GM21447 (cell line): ENCODE data around the gene PID1.
"Not testable (repeated sequence)": the region's sequence is repeated elsewhere in the genome, so short reads cannot be mapped to it uniquely, and the experiment has no call there.

ENCODE experiments used
- ATAC-seq: cut with Tn5 transposase; IDR thresholded peaks from one replicate; pipeline ENCODE4 v1.9.1; 2021; ENCODE audit not compliant: unreplicated experiment

PID1 gene

DNA sequence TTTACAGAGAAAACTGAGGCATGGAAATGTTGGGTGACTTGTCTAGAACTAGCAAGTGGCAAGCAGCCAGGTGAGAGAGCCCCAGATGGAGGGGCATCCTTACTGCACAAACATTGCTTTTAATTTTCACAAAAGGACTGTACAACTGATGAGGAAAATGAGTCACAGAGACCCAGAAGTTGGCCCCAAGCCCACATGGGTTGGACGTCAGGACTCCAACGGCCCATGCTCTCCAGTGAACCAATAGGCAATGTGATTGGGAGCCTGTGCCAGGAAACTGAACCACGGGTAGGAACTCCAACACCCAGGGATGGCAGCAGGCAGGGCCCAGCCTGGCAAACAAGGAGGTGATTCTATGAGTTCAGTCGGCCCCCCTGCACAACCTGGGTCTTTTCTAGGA is 50.8 kb downstream of the PID1 start:
- no peak for ATAC-seq

GRCh38 chr2:229218329-229218921 is 52.7 kb downstream of the PID1 start:
- ATAC-seq = no peak

GRCh38 chr2:229212241-229212640 is 58.8 kb downstream of the PID1 start:
- no peak for ATAC-seq

DNA sequence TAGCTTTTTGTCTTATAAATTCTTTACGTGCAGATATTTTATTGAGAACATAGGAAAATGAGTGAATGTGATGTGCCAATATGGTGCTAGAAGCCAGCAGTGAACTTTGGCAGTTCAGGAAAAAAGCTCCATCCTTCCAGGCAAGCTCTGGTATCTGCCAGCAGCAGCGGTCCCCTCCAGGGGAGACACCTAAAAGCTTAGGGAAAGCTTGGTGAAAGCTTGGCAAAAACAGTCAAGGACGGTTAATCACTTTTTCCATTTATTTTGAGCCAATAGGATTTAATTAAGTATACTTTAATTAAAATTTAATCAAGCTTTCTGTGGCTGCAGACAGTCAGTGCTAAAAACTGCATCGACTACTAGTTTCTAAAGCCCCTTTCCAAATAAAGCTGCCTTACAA is 60.4 kb downstream of the PID1 start:
- no peak for ATAC-seq

DNA sequence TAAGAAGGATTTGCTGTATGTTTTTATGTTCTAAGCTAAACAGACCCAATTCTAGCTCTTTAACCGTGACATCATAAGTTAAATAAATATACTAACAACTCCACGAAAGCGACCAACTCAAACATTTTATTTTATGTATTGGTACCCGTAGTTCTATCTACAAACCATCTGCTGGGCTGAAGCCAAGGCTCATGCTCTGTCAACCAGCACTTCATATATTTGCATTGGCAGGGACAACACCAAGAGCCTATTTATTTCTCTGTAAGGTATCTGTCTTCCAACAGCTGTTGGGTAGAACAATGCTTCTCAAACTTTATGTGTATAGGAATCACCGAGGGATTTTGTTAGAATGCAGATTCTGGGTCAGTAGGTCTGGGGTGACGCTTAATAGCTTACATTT is 64.5 kb downstream of the PID1 start:
- no peak for ATAC-seq

DNA sequence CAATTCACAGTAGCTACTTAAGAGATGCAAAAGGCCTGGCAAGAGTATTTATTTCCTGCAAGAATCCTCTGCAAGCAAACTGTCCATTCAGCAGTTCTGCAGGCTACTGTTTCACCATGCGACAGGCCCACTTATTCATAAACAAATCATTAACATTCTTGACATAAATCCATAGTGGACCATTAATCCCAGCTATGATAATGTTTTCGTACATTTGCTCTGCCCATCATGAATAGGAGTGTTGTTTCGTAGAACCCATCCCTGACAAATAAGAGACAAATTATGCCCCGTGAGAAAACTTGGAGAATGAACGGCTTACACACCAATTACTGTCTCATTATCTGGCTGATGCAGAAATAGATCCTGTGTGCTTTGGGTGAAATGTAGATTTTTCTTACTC is 65.4 kb downstream of the PID1 start:
- no peak for ATAC-seq

DNA sequence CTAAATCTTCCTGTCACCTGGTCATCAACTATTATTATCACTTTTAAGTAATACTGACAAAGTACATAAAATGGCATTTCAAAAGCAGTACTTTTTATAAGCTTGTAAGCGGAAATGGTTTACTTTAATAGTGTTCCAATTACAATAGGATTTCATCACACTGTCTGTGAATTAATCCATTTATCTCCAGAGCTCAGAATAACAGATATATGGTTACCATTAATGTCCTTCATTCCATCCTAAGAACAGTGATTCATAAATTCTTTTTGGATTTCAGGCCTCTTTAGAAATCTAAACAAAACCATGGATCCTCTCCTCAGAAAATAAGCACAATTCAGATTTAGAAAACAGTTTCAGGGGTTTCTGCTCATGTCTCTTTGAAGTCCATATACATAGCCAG is 68.4 kb downstream of the PID1 start:
- ATAC-seq = no peak

DNA sequence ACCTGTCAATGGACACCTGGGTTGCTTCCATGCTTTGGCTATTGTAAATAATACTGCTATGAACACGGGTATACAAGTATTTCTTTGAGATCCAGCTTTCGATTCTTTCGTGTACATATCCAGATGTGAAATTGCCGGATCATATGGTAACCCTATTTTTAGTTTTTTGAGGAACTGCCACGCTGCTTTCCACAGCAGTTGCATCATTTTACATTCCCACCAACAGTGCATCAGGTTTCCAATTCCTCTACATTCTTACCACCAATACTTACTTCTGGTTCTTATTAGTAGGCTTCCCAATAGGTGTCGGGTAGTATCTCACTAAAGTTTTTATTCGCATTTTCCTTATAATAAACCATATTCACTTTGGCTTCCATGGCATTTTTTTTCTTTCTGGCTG is 69.6 kb downstream of the PID1 start:
- ATAC-seq = no peak

GRCh38 chr2:229199267-229199666 is 71.8 kb downstream of the PID1 start:
- ATAC-seq = no peak

GRCh38 chr2:229196448-229196847 is 74.6 kb downstream of the PID1 start:
- no peak for ATAC-seq

DNA sequence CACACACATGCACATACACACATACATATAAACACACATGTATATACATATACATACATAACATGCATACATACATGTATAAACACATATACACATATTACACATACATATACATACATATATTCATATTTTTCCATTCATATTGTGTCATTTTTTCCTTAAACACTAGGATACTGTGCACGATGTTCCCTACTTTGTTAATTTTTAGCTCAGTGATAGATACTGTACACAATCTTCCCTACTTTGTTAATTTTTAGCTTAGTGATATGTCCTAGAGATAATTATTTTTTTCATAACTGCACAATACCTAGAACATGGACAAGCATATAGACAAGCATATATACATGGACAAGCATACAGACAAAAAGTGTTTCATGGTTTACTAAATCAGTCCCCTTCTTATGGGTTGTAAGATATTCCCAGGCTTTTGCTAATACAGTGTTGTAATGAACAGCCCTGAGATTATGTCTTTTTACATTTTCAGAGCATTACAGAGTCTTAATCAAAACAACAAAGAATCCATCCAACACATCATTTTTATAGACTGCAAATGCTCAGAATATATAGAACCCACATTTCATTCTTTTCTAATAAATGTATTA is 75.6 kb downstream of the PID1 start:
- ATAC-seq = no peak

GRCh38 chr2:229193281-229193680 is 77.8 kb downstream of the PID1 start:
- no peak for ATAC-seq

DNA sequence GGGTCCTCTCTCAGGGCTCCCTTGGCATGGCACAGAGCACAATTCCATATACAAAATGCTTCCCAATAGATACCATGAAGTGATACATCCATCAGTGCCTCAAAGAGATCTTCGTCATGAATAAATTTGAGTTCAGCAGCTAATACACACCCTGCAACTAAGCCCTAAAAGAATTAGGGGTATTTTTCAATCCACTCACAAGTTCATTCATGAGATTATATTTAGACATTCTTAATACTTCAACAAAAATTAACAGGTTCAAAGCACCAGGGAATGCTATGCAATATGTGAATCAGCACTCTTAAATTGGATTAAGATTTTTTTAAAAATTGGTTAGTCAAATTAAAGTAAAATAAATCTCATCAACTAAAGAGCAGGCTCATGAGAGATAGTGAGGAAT is 79.7 kb downstream of the PID1 start:
- no peak for ATAC-seq

- not testable (repeated sequence) for ATAC-seq
Observed at GRCh38 chr2:229187123-229187522, 84.0 kb downstream of the PID1 start.

DNA sequence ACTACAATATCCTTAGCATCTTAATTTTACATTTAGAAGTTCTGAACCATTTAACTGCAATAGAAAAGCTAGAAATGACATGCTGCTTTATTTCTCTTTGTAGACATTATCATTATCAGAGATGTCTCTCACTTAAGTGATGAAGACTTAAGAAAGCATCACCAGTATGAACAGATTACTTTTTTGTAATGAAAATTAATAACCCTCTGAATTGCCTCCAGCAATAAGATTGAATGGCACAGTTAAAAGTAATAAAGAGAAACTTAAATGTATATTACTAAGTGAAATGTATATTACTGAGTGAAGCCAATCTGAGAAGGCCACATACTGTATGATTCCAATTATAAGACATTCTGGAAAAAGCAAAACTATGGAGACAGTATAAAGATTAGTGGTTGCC is 89.4 kb downstream of the PID1 start:
- no peak for ATAC-seq

- no peak for ATAC-seq
Observed at GRCh38 chr2:229180658-229181057, 90.4 kb downstream of the PID1 start.

- no peak for ATAC-seq
Observed at GRCh38 chr2:229179628-229180027, 91.5 kb downstream of the PID1 start.

DNA sequence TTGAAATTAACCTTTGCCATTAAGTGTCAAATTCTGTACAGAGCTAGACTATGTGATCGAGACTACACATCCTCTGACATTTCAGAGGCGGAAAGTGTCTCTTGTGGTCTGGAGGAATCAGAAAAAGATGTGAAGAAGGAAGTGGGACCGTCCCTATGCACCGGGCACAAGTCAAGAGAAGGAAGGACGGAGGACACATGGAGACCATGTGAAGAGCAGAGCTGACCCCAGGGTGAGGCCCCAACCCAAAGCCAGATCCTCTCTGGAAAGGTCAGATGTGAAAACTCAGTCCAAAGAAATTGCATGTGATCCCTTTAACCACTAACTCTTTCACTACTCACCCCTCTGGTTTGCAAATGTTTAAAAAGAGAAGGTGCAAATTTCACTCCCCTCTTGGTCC is 92.4 kb downstream of the PID1 start:
- ATAC-seq = no peak

GRCh38 chr2:229178117-229178516 is 93.0 kb downstream of the PID1 start:
- no peak for ATAC-seq

DNA sequence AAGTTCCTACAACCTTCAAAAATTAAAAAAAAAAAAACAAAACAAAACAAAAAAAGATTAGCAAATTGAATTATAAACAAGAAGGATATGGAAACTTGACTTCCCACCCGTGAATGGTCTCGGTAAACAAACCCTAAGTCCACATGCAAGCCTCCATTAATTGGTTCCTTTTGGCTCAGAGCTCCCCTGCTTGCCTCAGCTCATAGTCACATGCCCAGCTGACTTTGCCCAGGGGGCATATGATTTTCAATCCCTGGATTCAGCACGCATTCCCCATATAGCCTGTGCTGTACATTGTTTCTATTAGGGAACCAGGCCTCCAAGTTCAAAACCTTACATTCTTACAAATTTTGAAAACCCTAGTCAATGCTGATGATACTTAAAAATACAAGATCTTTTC is 95.0 kb downstream of the PID1 start:
- no peak for ATAC-seq

- no peak for ATAC-seq
Observed at GRCh38 chr2:229175497-229175863, 95.6 kb downstream of the PID1 start.

DNA sequence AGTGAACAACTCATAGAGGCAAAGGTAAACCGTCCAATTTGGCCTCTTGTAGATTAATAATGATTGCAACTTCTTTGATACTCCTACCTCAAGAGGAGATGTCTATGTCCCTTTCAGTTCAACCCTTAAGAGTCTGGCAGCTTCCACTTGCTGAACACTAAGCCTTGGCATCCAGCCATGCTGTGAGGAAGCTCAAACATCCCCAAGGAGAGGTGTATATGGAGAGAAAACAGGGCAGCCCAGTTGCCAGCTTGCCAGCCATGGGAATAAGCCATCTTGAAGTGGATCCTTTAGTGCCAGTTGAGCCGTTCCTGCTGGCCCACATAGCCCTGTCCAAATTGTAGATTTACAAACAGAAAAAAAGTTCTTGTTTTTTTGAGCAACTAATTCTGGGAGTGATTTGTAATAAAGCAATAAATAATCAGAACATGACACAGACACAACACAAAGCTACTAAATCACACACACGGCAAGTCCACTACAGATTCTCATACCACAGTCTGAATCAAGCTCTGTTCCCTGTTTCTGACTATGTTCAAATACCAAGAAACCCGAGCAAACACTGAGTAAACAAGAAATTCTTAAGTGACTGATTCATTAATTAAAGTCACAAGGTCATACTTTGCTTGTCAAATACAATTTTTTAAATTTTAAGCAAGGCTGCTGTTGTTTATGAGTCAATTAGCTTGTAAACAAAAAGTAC is 96.1 kb downstream of the PID1 start:
- no peak for ATAC-seq
